ENCODE measurements around the gene POLE3. TPM values are rescaled to one million over a fixed set of nuclear protein-coding genes. Genes with fewer than 3 reads are reported as not detected.
"Not testable (repeated sequence)": the region's sequence is repeated elsewhere in the genome, so short reads cannot be mapped to it uniquely, and the experiment has no call there.

POLE3 gene
- total RNA-seq, 1 donor from 2014 or later: 71.0 TPM

DNA sequence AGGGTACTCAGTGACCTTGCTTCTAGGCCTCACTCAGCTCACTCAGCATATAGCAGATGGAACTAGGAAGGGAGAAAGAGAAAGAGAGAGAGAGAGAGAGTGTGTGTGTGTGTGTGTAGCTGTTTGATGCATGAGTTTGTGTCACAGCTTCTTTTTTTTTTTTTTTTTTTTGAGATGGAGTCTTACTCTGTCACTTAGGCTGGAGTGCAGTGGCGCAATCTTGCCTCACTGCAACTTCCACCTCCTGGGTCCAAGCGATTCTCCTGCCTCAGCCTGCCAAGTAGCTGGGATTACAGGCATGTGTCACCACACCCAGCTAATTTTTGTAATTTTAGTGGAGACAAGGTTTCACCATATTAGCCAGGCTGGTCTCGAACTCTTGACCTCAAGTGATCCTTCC is 44.8 kb downstream of the POLE3 start:
- DNase-seq (ENCODE audit: low spot score); H3K36me3 Mint-ChIP-seq (ENCODE audit: low read depth); H3K27ac Mint-ChIP-seq; intact Hi-C loops (cut with micrococcal nuclease); H3K9me3 Mint-ChIP-seq; H3K4me3 Mint-ChIP-seq (ENCODE audit: low read depth); H3K27me3 Mint-ChIP-seq (ENCODE audit: low read depth): not testable (repeated sequence)
- H3K4me1 Mint-ChIP-seq (ENCODE audit: low read depth): peaks cover 14% of the 10 kb centered on the region

GRCh38 chr9:113364951-113365350 is 45.5 kb downstream of the POLE3 start:
- intact Hi-C loops (cut with micrococcal nuclease): no loop called here
- Mint-ChIP-seq H3K27me3 (ENCODE audit: low read depth) (no peaks in the 10 kb centered on the region), H3K4me1 (ENCODE audit: low read depth) (peaks cover 14% of the 10 kb centered on the region), H3K4me3 (ENCODE audit: low read depth) (no peak overlapping the region), H3K36me3 (ENCODE audit: low read depth) (peaks cover 9% of the 10 kb centered on the region), H3K27ac (no peak overlapping the region), H3K9me3 (no peaks in the 10 kb centered on the region)
- DNase-seq (ENCODE audit: low spot score): no peak

DNA sequence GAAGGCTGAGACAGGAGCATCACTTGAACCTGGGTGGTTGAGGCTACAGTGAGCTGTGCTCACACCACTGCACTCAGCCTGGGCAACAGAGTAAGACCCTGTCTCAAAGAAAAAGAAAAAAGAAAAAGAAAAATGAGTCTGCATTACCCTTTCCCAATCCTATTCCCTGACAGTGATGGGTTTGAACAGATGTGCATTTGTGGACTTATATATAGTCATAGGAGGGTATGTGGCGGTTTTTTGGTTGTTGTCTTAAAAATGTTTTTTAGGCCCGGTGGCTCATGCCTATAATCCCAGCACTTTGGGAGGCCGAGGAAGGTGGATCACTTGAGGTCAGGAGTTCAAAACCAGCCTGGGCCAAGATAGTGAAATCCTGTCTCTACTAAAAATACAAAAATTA is 47.1 kb downstream of the POLE3 start:
- intact Hi-C loops (cut with micrococcal nuclease): no loop called here
- peaks cover 14% of the 10 kb centered on the region for H3K4me1 Mint-ChIP-seq (ENCODE audit: low read depth)

DNA sequence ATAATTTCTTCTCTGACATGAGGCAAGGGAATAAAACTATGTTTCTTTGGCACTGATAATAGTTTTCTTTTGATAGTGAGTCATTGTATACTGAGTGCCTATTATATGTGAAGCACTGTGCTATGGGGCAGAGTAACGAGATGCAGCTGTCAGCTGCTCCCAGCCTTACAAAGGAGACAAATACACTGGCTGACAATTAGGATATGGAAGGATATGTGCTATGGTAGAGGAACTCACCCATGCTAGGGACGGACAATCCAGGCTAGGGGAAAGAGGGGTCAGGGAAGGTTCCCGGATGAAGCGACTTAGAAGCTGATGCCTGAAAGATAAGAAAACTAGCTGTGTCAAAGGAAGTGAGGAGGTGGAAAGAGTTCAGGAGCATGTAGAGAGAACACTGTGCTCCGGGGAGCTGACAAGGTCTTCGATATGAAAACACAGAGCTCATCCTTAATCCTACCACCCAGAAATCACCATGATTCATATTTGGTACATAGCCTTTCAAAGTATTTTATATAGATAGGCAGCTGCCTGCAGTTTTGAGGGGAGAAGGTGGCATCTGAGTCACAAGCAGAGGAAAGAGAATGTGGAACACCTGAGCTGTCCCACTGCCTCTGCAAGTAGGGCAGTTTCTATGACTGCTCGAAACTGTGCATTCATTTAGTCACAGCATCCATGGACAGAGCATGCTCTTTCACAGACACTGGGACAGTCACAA is 49.0 kb downstream of the POLE3 start:
- Mint-ChIP-seq H3K9me3 (no peaks in the 10 kb centered on the region), H3K27me3 (ENCODE audit: low read depth) (no peaks in the 10 kb centered on the region), H3K27ac (peak overlapping the region; percentile 26), H3K36me3 (ENCODE audit: low read depth) (peaks cover 18% of the 10 kb centered on the region), H3K4me3 (ENCODE audit: low read depth) (no peak overlapping the region), H3K4me1 (ENCODE audit: low read depth) (peaks cover 14% of the 10 kb centered on the region)
- no peak for DNase-seq (ENCODE audit: low spot score)
- intact Hi-C loops (cut with micrococcal nuclease): loop anchor here (1.0 kb wide), 1 partner anchor 11 kb away; no protein-coding TSS in a partner anchor

More for the DNA sequence above, 47.1 kb downstream of the POLE3 start:
- H3K36me3 Mint-ChIP-seq (ENCODE audit: low read depth): peaks cover 13% of the 10 kb centered on the region
- H3K4me3 Mint-ChIP-seq (ENCODE audit: low read depth): no peak overlapping the region
- no peaks in the 10 kb centered on the region for H3K9me3 Mint-ChIP-seq
- H3K27ac Mint-ChIP-seq: no peak overlapping the region
- DNase-seq (ENCODE audit: low spot score): no peak
- no peaks in the 10 kb centered on the region for H3K27me3 Mint-ChIP-seq (ENCODE audit: low read depth)

GRCh38 chr9:113360242-113360842 is 50.1 kb downstream of the POLE3 start:
- intact Hi-C loops (cut with micrococcal nuclease): no loop called here

GRCh38 chr9:113359385-113359784 is 51.1 kb downstream of the POLE3 start:
- DNase-seq (ENCODE audit: low spot score): no peak
- Mint-ChIP-seq H3K36me3 (ENCODE audit: low read depth) (peaks cover 25% of the 10 kb centered on the region), H3K4me3 (ENCODE audit: low read depth) (no peak overlapping the region), H3K4me1 (ENCODE audit: low read depth) (peaks cover 14% of the 10 kb centered on the region), H3K9me3 (no peaks in the 10 kb centered on the region), H3K27me3 (ENCODE audit: low read depth) (no peaks in the 10 kb centered on the region), H3K27ac (no peak overlapping the region)
- intact Hi-C loops (cut with micrococcal nuclease): no loop called here

More at GRCh38 chr9:113360242-113360842, 50.1 kb downstream of the POLE3 start:
- no peak overlapping the region for H3K27ac Mint-ChIP-seq
- no peak overlapping the region for H3K4me3 Mint-ChIP-seq (ENCODE audit: low read depth)
- H3K36me3 Mint-ChIP-seq (ENCODE audit: low read depth): peaks cover 20% of the 10 kb centered on the region
- no peaks in the 10 kb centered on the region for H3K9me3 Mint-ChIP-seq
- peaks cover 14% of the 10 kb centered on the region for H3K4me1 Mint-ChIP-seq (ENCODE audit: low read depth)
- no peaks in the 10 kb centered on the region for H3K27me3 Mint-ChIP-seq (ENCODE audit: low read depth)
- no peak for DNase-seq (ENCODE audit: low spot score)

Other genes with a start within 250 kb of the POLE3 start
- 39.6 and 40.4 TPM in 2 replicates for gene FKBP15, start 189.4 kb downstream of the POLE3 start, total RNA-seq
- 18.0 and 20.0 TPM in 2 replicates for gene SLC31A1, start 189.1 kb downstream of the POLE3 start, total RNA-seq
- 50.2 and 51.2 TPM in 2 replicates for gene CDC26, start 135.1 kb downstream of the POLE3 start, total RNA-seq
- gene PRPF4, start 135.0 kb downstream of the POLE3 start, total RNA-seq: 57.3 and 61.0 TPM in 2 replicates
- gene RNF183, start 107.3 kb downstream of the POLE3 start, total RNA-seq: 0.30 TPM in 1 of 2 replicates, not detected in the other
- 1.9 and 2.1 TPM in 2 replicates for gene WDR31, start 70.4 kb downstream of the POLE3 start, total RNA-seq
- 11.1 and 12.5 TPM in 2 replicates for gene BSPRY, start 61.1 kb downstream of the POLE3 start, total RNA-seq
- 18.7 and 18.8 TPM in 2 replicates for gene HDHD3, start 33.7 kb downstream of the POLE3 start, total RNA-seq
- 27.9 and 28.3 TPM in 2 replicates for gene ALAD, start 9.4 kb downstream of the POLE3 start, total RNA-seq
- gene C9orf43, start 72 bp upstream of the POLE3 start, total RNA-seq: 0.48 TPM in 2 replicates
- 56.2 and 64.2 TPM in 2 replicates for gene RGS3, start 53.1 kb upstream of the POLE3 start, total RNA-seq

Data from activated T-helper 2 cell treated with anti-CD3 and anti-CD28 coated beads, Interferon-gamma antibody, Interleukin-2, Interleukin-4, amounts not matched to agents 10 μg/mL and 5 μg/mL and 100 μg/mL, durations not matched to agents 14 hours and 24 hours and 36 hours (primary cell).